VCaP (cell line): ENCODE measurements around the gene MLXIPL.
"Not testable (repeated sequence)": the region's sequence is repeated elsewhere in the genome, so short reads cannot be mapped to it uniquely, and the experiment has no call there.

Source experiments
- H3K27ac ChIP-seq: fragments of 450-650 bp; 2 replicates; pipeline ENCODE4 v1.5.1; 2017
- TF ChIP-seq, protein P1 (sequence below): fragments of 450-650 bp; conservative IDR thresholded peaks from 2 replicates; pipeline ENCODE4 v1.5.1; 2017; ENCODE audit warnings: mild to moderate bottlenecking, moderate library complexity

MLXIPL gene

DNA sequence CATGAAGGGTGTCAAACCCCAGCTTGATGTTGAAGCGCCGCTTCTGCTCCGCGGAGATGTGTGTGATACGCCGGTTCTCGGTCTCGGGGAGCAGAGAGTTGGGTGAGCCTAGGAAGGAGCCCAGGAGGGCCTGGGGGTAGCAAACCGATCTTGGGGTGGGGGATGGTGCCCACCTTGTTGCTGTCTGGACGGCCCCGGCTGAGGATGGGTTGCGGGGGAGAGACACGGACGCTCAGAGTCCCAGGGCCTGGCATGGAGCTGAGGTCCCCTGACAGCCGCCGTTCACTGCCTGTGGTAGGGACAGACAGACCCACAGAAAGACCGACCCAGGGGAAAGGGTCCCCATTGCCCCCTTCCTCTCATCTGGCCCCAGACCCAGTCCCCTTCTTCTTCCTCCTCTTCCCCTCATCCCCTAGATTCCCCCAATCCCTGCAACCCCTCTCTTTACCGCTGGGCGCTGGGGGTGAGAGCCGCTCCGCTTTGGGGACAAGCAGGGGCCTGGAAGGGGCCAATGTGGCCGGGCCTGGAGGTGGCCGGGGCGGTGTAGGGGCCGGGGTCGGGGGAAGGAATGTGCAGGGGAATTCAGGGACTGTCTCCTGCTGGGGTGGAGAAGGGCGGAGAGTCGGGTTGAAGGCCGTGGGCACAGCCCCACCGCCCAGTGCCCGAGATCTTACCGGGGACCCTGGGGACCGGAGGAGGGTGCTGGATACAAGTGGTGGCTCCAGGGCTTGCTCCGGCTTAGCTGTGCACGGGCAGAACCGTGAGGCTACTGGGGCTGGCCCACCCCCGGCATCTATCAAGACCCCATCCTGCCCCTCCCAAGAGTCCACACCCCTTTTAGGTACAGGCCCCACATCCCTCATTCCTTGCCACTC lies 27.9 kb downstream of the MLXIPL start:
- TF ChIP-seq, protein P1, sequence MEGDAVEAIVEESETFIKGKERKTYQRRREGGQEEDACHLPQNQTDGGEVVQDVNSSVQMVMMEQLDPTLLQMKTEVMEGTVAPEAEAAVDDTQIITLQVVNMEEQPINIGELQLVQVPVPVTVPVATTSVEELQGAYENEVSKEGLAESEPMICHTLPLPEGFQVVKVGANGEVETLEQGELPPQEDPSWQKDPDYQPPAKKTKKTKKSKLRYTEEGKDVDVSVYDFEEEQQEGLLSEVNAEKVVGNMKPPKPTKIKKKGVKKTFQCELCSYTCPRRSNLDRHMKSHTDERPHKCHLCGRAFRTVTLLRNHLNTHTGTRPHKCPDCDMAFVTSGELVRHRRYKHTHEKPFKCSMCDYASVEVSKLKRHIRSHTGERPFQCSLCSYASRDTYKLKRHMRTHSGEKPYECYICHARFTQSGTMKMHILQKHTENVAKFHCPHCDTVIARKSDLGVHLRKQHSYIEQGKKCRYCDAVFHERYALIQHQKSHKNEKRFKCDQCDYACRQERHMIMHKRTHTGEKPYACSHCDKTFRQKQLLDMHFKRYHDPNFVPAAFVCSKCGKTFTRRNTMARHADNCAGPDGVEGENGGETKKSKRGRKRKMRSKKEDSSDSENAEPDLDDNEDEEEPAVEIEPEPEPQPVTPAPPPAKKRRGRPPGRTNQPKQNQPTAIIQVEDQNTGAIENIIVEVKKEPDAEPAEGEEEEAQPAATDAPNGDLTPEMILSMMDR: no peak
- H3K27ac ChIP-seq: no peak overlapping the region

DNA sequence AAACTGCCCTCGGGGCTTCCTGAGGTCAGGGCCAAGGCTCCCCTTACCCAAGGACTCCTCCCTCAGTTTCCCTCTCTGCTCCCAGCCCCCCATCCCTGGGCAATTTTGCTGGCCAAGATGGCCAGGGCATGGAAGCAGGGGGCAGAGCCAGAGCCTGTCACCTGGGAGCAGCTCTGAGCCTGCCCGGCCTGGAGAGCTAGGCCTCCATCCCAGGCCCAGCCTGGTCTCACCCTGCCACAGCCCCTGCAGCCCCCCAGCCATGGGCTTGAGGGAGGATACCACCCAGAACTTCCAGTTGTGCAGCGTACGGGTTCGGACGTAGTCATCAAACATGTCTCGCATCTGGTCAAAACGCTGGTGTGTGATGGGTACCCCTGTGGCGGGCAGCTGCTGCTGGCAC lies 29.0 kb downstream of the MLXIPL start:
- TF ChIP-seq, protein P1: no peak
- no peak overlapping the region for H3K27ac ChIP-seq

DNA sequence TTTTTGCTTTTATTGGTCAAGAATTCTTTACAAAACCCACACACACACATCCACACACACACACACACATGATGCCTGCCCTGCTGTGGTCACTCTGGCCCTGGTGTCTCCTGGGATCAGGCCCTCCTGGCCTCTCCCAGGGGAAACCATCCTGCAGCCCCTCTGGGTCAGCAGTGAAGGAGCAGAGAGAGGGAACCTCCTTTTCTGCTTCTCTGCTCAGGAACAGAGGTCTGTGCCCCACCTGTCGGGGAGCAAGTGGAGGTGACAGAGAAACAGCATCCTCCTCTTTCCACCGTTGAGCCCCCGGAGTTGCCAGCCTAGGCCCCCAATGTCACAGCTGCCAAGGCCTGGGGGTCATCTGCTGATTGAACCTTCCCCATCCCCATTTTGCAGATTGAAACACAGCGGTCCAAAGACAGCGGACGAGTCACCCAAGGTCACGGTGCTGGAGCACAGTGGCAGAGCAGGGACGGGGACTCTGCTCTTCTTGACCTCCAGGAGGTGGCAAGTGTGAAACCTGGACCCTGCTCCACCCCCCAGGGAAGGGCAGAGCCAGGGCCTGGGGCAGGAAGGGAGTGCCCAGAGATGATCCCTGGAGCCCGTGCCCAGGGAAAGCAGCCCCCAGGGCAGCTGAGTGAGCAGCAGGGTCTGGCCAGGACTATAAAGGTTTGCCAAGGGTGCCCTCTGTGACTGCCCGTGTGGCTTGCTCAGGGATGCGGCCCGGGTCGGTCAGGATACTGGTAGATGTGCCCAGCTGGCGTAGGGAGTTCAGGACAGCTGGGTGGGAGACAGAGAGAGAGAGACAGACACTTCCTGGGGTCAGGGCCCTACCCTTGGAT lies 30.9 kb downstream of the MLXIPL start:
- no peak overlapping the region for H3K27ac ChIP-seq
- TF ChIP-seq, protein P1: no peak

DNA sequence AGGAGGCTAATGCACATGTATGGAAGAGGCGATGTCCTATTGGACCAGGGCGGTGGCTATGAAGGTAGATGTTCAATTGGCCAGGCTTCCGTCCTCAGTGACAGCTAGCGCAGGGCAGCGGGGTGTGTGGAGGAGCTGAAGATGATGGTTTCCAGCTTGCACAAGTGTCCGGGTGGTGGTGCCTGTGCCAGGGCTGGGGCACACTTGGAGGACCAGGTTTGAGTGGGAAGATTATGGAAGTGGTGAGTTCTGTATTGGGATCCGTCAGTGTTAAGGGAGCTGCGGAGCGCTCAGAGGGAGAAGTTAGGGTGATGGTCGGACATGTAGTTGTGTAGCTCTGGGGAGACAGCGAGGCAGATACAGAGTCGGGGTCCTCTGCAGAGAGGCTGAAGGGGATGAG lies 37.4 kb downstream of the MLXIPL start:
- H3K27ac ChIP-seq: no peak overlapping the region
- TF ChIP-seq, protein P1: no peak

DNA sequence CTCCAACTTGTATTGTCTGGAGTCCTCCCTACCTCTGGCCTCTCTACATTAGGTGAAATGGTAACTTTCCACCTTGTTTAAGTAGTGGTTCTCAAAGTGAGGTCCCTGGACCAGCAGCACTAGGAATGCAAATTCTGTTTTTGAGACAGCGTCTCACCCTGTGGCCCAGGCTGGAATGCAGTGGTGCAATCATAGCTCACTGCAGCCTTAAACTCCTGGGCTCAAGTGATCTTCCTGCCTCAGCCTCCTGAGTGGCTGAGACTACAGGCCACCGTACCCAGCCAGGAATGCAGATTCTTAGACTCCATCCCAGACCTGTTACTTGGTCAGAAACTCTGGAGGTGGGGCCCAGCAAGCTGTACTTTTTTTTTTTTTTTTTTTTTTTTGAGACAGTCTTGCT lies 39.1 kb downstream of the MLXIPL start:
- TF ChIP-seq, protein P1: no peak
- no peak overlapping the region for H3K27ac ChIP-seq

DNA sequence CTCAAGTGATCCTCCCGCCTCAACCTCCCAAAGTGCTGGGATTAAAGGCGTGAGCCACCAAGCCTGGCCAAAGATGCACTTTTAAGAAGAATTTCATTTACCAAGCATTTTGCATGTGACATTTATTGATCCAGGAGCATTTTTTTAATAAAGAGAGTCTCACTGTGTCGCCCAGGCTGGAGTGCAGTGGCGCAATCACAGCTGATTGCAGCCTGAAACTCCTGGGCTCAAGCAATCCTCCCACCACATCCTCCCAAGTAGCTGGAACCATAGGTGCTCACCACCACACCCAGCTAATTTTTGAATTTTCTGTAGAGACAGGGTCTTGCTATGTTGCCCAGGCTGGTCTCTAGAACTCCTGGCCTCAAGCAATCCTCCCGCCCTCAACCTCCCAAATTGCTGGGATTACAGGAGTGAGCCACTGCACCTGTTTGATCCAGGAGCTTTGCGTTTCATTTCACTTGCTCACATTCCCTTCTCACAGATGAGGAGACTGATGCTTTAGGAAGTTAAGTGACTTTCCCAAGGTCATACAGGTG lies 41.6 kb downstream of the MLXIPL start:
- TF ChIP-seq, protein P1: no peak
- no peak overlapping the region for H3K27ac ChIP-seq

DNA sequence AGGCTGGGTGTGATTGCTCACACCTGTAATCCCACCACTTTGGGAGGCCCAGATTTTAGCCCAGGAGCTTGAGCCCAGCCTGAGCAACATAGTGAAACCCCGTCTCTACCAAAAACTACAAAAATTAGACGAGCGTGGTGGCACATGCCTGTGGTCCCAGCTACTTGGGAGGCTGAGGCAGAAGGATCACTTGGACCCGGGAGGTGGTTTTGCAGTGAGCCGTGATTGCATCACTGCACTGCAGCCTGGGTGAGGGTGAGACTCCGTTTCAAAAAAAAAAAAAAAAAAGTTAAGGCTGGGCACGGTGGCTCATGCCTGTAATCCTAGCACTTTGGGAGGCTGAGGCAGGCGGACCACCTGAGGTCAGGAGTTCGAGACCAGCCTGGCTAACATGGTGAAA lies 43.3 kb downstream of the MLXIPL start:
- not testable (repeated sequence) for H3K27ac ChIP-seq
